WTC11 (cell line): ENCODE results near the gene TCF7L2.

Experiments
- CREM ChIP-seq: sonication (generic); formaldehyde crosslinking; IDR thresholded peaks from 2 replicates; pipeline ENCODE4 v1.8.1; 2022; ENCODE audit warnings: mild to moderate bottlenecking, missing genetic modification reagents, moderate library complexity
- ESRRA ChIP-seq: sonication (generic); formaldehyde crosslinking; IDR thresholded peaks from 2 replicates; pipeline ENCODE4 v1.8.1; 2022; ENCODE audit warnings: mild to moderate bottlenecking, missing genetic modification reagents, borderline replicate concordance
- GABPB1 ChIP-seq: sonication (generic); formaldehyde crosslinking; IDR thresholded peaks from 2 replicates; pipeline ENCODE4 v1.8.1; 2023; ENCODE audit warnings: mild to moderate bottlenecking, missing genetic modification reagents
- JUN ChIP-seq: sonication (generic); formaldehyde crosslinking; IDR thresholded peaks from 2 replicates; pipeline ENCODE4 v1.8.0; 2023; ENCODE audit warnings: mild to moderate bottlenecking, missing genetic modification reagents
- NFE2L1 ChIP-seq: sonication (generic); formaldehyde crosslinking; IDR thresholded peaks from 2 replicates; pipeline ENCODE4 v1.8.1; 2023; ENCODE audit warnings: missing genetic modification reagents
- NR2C2 ChIP-seq: sonication (generic); formaldehyde crosslinking; IDR thresholded peaks from 2 replicates; pipeline ENCODE4 v1.8.0; 2022; ENCODE audit warnings: mild to moderate bottlenecking, missing genetic modification reagents
- NR3C1 ChIP-seq: sonication (generic); formaldehyde crosslinking; conservative IDR thresholded peaks from 2 replicates; pipeline ENCODE4 v1.8.1; 2023; ENCODE audit warnings: low read depth, mild to moderate bottlenecking, missing genetic modification reagents
- TEAD4 ChIP-seq: sonication (generic); formaldehyde crosslinking; IDR thresholded peaks from 2 replicates; pipeline ENCODE4 v1.8.0; 2022; ENCODE audit warnings: mild to moderate bottlenecking, missing genetic modification reagents
- ZNF263 ChIP-seq: sonication (generic); formaldehyde crosslinking; IDR thresholded peaks from 2 replicates; pipeline ENCODE4 v1.8.1; 2022; ENCODE audit warnings: low read depth, mild to moderate bottlenecking, moderate library complexity, missing genetic modification reagents
- TF ChIP-seq, protein P1 (sequence below): fragments of 200-600 bp; IDR thresholded peaks from 2 replicates; pipeline ENCODE4 v1.8.0; 2022; ENCODE audit warnings: antibody characterized with exemption
- TF ChIP-seq, protein P2 (sequence below): sonication (generic); formaldehyde crosslinking; IDR thresholded peaks from 2 replicates; pipeline ENCODE4 v1.8.1; 2022; ENCODE audit warnings: mild to moderate bottlenecking, missing genetic modification reagents, moderate library complexity, borderline replicate concordance
- TF ChIP-seq, protein P3 (sequence below): sonication (generic); formaldehyde crosslinking; IDR thresholded peaks from 2 replicates; pipeline ENCODE4 v1.8.1; 2023; ENCODE audit warnings: mild to moderate bottlenecking, missing genetic modification reagents, borderline replicate concordance
- TF ChIP-seq, protein P4 (sequence below): sonication (generic); formaldehyde crosslinking; IDR thresholded peaks from 2 replicates; pipeline ENCODE4 v1.8.1; 2023; ENCODE audit warnings: mild to moderate bottlenecking, missing genetic modification reagents, moderate library complexity

DNA sequence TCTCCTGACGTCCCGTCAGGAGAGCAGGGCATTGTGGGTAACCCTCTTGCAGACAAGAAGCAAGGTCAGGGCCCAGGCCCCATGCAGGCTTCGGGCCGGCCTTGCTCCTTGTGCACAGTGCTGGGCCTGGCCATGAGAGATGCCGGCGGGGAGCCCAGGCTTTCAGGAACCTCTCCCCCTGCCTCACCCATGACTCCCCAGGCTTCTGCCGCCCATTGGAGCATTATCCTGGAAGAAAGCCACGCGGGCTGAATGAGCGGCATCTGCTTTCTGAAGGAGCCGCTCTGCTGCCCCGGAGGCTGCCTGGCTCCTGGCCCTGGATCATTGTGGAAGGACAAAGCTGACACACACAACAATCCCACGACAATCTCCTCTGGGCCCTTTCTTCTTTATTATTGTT lies 233.5 kb downstream of the TCF7L2 start:
- TF ChIP-seq, protein P1, sequence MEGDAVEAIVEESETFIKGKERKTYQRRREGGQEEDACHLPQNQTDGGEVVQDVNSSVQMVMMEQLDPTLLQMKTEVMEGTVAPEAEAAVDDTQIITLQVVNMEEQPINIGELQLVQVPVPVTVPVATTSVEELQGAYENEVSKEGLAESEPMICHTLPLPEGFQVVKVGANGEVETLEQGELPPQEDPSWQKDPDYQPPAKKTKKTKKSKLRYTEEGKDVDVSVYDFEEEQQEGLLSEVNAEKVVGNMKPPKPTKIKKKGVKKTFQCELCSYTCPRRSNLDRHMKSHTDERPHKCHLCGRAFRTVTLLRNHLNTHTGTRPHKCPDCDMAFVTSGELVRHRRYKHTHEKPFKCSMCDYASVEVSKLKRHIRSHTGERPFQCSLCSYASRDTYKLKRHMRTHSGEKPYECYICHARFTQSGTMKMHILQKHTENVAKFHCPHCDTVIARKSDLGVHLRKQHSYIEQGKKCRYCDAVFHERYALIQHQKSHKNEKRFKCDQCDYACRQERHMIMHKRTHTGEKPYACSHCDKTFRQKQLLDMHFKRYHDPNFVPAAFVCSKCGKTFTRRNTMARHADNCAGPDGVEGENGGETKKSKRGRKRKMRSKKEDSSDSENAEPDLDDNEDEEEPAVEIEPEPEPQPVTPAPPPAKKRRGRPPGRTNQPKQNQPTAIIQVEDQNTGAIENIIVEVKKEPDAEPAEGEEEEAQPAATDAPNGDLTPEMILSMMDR = no peak
- TF ChIP-seq JUN (CRISPR knock-in tag) (no peak), TEAD4 (CRISPR knock-in tag) (no peak), GABPB1 (CRISPR knock-in tag) (no peak), NFE2L1 (CRISPR knock-in tag) (no peak), ESRRA (CRISPR knock-in tag) (no peak), NR3C1 (no peak), CREM (CRISPR knock-in tag) (no peak), NR2C2 (CRISPR knock-in tag) (no peak), ZNF263 (CRISPR knock-in tag) (no peak)
- TF ChIP-seq, protein P2, sequence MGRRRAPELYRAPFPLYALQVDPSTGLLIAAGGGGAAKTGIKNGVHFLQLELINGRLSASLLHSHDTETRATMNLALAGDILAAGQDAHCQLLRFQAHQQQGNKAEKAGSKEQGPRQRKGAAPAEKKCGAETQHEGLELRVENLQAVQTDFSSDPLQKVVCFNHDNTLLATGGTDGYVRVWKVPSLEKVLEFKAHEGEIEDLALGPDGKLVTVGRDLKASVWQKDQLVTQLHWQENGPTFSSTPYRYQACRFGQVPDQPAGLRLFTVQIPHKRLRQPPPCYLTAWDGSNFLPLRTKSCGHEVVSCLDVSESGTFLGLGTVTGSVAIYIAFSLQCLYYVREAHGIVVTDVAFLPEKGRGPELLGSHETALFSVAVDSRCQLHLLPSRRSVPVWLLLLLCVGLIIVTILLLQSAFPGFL (CRISPR knock-in tag) = no peak
- TF ChIP-seq, protein P3, sequence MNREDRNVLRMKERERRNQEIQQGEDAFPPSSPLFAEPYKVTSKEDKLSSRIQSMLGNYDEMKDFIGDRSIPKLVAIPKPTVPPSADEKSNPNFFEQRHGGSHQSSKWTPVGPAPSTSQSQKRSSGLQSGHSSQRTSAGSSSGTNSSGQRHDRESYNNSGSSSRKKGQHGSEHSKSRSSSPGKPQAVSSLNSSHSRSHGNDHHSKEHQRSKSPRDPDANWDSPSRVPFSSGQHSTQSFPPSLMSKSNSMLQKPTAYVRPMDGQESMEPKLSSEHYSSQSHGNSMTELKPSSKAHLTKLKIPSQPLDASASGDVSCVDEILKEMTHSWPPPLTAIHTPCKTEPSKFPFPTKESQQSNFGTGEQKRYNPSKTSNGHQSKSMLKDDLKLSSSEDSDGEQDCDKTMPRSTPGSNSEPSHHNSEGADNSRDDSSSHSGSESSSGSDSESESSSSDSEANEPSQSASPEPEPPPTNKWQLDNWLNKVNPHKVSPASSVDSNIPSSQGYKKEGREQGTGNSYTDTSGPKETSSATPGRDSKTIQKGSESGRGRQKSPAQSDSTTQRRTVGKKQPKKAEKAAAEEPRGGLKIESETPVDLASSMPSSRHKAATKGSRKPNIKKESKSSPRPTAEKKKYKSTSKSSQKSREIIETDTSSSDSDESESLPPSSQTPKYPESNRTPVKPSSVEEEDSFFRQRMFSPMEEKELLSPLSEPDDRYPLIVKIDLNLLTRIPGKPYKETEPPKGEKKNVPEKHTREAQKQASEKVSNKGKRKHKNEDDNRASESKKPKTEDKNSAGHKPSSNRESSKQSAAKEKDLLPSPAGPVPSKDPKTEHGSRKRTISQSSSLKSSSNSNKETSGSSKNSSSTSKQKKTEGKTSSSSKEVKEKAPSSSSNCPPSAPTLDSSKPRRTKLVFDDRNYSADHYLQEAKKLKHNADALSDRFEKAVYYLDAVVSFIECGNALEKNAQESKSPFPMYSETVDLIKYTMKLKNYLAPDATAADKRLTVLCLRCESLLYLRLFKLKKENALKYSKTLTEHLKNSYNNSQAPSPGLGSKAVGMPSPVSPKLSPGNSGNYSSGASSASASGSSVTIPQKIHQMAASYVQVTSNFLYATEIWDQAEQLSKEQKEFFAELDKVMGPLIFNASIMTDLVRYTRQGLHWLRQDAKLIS (CRISPR knock-in tag) = no peak
- TF ChIP-seq, protein P4, sequence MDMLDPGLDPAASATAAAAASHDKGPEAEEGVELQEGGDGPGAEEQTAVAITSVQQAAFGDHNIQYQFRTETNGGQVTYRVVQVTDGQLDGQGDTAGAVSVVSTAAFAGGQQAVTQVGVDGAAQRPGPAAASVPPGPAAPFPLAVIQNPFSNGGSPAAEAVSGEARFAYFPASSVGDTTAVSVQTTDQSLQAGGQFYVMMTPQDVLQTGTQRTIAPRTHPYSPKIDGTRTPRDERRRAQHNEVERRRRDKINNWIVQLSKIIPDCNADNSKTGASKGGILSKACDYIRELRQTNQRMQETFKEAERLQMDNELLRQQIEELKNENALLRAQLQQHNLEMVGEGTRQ (CRISPR knock-in tag) = no peak
